HG02840 (cell line): ENCODE data around the gene IL31.
"Not testable (repeated sequence)": the region's sequence is repeated elsewhere in the genome, so short reads cannot be mapped to it uniquely, and the experiment has no call there.

Experiments used
- ATAC-seq: cut with Tn5 transposase; IDR thresholded peaks from one replicate; pipeline ENCODE4 v1.9.1; 2021; ENCODE audit warnings: mild to moderate bottlenecking, moderate library complexity, moderate number of reproducible peaks; ENCODE audit not compliant: unreplicated experiment, low FRiP score

Gene IL31

GRCh38 chr12:122174155-122174845 is at the start of gene IL31:
TSS of gene IL31 (minus strand) at chr12:122174221. CDS start at chr12:122174172, 49 bp downstream.
- ATAC-seq = no peak

GRCh38 chr12:122216445-122216844 is 42.4 kb upstream of the IL31 start:
- ATAC-seq = no peak

- ATAC-seq = no peak
Observed at GRCh38 chr12:122215771-122216170, 41.8 kb upstream of the IL31 start.

- ATAC-seq = no peak
Observed at GRCh38 chr12:122208073-122208820, 34.2 kb upstream of the IL31 start.

- no peak for ATAC-seq
Observed at GRCh38 chr12:122207391-122207790, 33.4 kb upstream of the IL31 start.

- ATAC-seq = no peak
Observed at GRCh38 chr12:122206976-122207375, 33.0 kb upstream of the IL31 start.

DNA sequence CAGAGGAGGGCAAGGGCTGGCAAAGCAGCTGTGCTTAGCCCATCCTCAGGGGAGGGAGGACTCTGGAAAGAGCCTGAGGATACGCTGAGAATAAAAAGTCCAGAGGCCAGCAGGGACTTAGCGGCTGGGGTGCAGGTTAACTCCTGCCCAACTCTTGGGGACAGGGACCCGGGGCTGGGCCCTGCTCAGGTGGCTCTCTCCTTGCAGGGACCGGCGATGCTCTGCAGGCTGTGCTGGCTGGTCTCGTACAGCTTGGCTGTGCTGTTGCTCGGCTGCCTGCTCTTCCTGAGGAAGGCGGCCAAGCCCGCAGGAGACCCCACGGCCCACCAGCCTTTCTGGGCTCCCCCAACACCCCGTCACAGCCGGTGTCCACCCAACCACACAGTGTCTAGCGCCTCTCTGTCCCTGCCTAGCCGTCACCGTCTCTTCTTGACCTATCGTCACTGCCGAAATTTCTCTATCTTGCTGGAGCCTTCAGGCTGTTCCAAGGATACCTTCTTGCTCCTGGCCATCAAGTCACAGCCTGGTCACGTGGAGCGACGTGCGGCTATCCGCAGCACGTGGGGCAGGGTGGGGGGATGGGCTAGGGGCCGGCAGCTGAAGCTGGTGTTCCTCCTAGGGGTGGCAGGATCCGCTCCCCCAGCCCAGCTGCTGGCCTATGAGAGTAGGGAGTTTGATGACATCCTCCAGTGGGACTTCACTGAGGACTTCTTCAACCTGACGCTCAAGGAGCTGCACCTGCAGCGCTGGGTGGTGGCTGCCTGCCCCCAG is 32.3 kb upstream of the IL31 start:
- ATAC-seq = no peak

DNA sequence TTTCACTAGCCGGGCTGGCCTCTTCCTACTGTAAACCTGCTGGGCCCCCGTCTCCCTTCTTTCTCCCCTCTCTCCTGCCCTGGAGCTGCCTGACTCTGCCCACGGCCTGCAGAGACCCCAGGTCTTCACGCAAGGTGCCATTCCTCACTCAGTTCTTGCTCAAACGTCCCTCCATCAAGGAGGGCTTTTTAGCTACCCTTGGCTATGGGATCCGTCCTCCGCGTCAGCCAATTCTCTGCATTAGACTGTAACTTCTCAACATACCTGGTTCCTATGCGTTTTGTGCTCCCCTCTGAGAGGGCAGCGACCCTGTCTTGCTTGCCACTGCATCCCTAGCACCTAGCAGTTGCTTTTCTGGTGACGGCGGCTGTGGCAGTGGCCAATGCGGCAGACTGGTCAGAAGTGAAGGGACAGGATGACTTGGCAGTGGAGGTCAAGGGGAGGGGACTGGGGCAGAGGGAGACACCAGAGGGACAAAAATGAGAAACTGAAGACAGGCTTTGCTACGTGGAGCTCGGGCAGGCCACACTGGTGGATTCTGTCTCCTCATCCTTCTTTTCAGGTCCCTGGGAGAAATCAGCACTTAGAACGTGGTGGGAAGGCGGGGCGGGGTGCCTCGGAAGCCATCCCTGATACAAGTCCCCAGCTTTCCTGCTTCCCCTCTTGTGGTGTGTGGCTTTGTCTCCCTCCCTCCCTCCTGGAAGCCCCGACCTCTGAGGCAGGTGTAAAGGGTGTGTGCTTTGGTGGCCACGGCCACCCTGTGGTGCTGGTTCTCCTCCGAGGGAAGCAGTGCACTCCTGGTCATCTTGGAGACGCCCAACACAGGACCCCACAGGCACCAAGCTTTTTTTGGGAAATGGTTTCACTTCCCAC is 31.3 kb upstream of the IL31 start:
- ATAC-seq = no peak

DNA sequence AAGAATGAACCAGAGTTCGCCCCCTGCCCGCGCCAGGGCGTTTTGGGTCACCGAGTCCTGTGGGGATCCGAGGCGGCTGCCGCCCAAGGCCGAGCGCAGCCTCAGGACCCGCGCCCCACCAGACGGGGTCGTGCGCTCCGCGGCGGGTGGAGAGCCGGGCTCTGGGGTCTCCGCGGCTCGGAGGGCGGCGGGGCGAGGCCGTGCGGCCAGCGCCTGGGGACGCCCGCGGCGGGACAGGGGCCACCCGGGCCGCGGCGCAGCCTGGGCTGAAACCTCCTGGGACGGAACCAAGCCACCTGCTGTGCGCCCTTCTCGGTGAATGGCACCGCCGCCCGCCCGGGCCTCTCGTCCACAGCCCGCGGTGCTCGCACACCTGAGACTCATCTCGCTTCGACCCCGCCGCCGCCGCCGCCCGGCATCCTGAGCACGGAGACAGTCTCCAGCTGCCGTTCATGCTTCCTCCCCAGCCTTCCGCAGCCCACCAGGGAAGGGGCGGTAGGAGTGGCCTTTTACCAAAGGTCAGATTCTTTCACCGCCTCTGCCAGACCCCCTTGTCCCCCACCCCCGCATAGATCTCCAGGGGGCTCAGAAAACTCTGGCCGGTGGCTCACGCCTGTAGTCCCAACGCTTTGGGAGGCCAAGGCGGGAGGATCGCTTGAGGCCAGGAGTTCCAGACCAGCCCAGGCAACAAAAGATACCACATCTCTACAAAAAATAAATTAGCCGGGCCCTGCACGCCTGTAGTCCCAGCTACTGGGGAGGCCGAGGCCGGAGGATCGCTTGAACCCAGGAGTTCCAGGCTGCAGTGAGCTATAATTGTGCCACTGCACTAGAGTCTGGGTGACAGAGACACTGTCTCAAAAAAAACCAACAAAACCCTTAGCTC is 30.4 kb upstream of the IL31 start:
- no peak for ATAC-seq

DNA sequence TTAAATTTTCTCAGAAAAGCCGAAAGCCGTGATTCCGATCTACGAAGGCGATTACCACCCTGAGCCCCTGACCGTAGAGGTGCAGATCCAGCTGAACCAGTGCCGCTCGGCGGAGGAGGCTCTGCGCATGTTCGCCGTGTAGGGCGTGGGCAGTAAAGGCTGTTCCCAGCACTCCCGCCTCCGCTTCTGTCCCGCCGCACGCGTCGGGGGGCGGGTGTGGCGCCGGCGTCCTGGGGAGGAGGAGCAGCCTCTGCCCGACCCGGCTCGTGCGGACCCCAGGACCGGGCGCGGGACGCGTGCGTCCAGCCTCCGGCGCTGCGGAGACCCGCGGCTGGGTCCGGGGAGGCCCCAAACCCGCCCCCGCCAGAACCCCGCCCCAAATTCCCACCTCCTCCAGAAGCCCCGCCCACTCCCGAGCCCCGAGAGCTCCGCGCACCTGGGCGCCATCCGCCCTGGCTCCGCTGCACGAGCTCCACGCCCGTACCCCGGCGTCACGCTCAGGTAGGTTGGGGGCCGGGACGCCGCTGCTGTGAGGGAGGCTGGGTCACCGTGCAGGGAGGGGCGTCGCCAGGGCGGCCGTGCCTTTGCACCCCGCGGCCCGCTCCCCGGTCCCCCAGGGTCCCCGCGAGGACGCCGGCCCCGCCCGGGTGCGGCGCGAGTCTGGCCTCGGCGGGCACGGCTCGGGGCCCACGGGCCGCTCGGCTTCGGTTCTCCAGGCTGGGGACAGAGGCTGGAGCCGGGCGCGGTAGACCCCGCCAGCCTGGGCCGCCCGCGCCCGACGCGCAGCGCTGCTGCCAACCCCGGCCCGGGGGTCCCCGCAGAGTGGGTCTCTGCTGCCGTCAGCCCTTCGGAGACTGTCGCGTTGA is 29.5 kb upstream of the IL31 start, which contains the start of gene B3GNT4:
Gene B3GNT4, plus strand, starts transcription at position 409 of the 866 bp plus-strand sequence. CDS start 910 bp downstream, outside the sequence.
- no peak for ATAC-seq

- ATAC-seq = not testable (repeated sequence)
Observed at GRCh38 chr12:122202811-122203210, 28.8 kb upstream of the IL31 start.

- no peak for ATAC-seq
Observed at GRCh38 chr12:122202017-122202416, 28.0 kb upstream of the IL31 start.

DNA sequence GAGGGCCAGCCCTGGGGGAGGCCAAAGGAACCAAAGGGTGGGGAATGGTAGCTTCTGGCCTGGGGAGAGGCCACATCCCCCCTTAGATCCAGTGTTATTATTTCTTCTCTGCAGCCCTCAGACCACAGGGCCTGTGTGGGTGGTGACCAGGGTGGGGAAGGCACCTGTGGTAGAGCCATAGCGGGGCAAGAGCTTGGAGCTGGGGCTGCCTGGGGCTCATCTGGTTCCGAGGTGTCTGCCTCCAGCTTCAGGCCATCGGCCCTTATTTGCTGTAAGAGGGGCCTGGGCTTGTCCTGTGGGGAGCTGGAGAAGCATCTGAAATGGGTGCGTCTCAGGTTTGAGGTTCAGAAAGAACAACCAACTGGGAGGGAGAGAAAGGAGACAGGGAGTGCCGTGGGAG is 27.4 kb upstream of the IL31 start:
- ATAC-seq = no peak

DNA sequence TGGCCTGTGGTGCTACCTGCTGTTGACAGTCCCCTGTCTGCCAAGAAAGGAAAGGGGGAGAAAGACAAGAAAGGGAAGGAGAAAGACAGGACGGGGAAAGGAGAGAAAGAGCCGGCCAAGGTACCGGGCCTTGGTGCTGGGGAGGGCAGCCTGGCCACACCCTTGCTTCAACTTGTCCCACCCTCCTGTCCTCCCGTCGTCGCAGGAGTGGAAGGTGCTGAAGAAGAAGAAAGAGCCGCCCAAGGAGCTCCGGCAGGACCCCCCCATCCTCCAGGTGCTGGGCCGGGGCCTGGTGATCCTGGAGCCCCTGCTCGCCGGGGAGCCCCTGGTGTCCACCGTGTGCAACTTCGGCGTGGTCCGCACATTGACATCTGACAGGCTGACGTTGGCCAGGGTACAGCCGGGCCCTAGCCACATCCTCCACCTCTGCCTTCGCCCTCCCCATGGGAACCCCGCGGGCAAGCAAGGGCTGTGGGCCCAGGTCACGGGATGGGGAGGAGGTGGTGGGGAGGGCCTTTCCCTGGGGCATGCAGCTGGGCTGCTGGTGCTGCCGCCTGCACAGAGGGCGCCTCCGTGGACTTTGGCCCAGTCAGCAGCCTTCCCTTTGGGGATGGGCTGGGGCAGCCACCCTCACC is 26.6 kb upstream of the IL31 start:
- ATAC-seq = no peak

- no peak for ATAC-seq
Observed at GRCh38 chr12:122199484-122200355, 25.7 kb upstream of the IL31 start.

DNA sequence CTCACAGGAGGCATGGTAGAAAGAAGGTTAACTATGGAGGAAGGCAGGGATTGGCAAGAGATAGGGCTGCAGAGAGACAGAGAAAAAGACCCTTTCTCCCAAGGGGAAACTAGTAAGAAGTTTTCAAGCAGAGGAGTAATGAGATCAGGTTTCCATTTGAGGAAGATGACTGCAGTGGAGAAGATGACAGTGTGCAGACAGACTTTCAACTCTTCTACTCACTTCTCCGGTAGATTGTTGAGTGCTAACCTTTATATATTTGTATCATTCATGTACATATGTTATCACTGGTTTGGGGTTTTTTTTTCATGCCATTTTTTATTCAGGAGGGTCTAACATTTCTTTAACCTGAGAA is 23.6 kb upstream of the IL31 start:
- ATAC-seq = no peak

DNA sequence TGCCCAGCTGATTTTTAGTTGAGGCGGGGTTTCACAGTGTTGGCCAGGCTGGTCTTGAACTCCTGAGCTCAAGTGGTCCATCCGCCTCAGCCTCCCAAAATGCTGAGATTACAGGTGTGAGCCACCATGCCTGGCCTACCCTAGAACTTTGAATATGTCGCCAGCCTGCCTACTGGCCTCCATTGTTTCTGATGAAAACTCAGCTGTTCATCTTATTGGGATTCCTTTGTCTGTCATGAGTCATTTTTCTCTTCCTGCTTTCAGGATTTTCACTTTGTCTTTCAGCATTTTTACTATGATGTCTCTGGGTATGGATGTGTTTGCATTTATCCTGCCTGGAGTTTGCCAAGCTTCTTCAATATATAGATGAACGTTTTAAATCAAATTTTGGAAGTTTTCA is 21.4 kb upstream of the IL31 start:
- ATAC-seq = no peak
